Nephron progenitor cell (in vitro differentiated cells): Measurements from ENCODE around the gene INHA.

Experiments used
- DNase-seq: peaks from one replicate; pipeline ENCODE4 v3.0.0; 2021
- H3K27ac Mint-ChIP-seq: 2 replicates; pipeline ENCODE4 v1.8.0; 2021; ENCODE audit warnings: mild to moderate bottlenecking, moderate library complexity, mixed read lengths
- H3K27me3 Mint-ChIP-seq: 2 replicates; pipeline ENCODE4 v1.8.0; 2021; ENCODE audit warnings: mild to moderate bottlenecking, low read depth, mixed read lengths; ENCODE audit not compliant: poor library complexity
- H3K36me3 Mint-ChIP-seq: 2 replicates; pipeline ENCODE4 v1.8.0; 2021; ENCODE audit warnings: low read depth, mixed read lengths
- H3K4me1 Mint-ChIP-seq: 2 replicates; pipeline ENCODE4 v1.8.0; 2021; ENCODE audit warnings: mixed read lengths
- H3K4me3 Mint-ChIP-seq: 2 replicates; pipeline ENCODE4 v1.8.0; 2021; ENCODE audit warnings: mild to moderate bottlenecking, moderate library complexity, mixed read lengths
- H3K9me3 Mint-ChIP-seq: 2 replicates; pipeline ENCODE4 v1.8.0; 2021; ENCODE audit warnings: mild to moderate bottlenecking, moderate library complexity, mixed read lengths
- CTCF ChIP-seq: fragments of 200-600 bp; sonication (generic); IDR thresholded peaks from 2 replicates; pipeline ENCODE4 v1.5.0; 2021; ENCODE audit warnings: antibody characterized with exemption

INHA gene

GRCh38 chr2:219543596-219544358, 28.3 kb upstream of the INHA start, which contains the start of the genes CHPF and TMEM198:
Gene CHPF, minus strand, starts transcription at chr2:219543809. Its CDS starts 271 bp downstream, at chr2:219543538.
Gene TMEM198, plus strand, starts transcription at chr2:219544028. Its CDS starts 700 bp downstream, at chr2:219544728.
- Mint-ChIP-seq H3K9me3 (no peaks in the 10 kb centered on the region), H3K36me3 (peaks cover 6% of the 10 kb centered on the region), H3K27me3 (peaks cover 49% of the 10 kb centered on the region), H3K4me1 (peaks cover 30% of the 10 kb centered on the region), H3K4me3 (peak within 1 kb of the TSS; percentile 89), H3K27ac (no peak within 1 kb of the TSS)
- DNase-seq = peak; percentile 98
- no peak for TF ChIP-seq CTCF

GRCh38 chr2:219544567-219544966, 27.5 kb upstream of the INHA start:
- peak overlapping the region; percentile 89 for H3K4me3 Mint-ChIP-seq
- DNase-seq = no peak
- H3K36me3 Mint-ChIP-seq = peaks cover 6% of the 10 kb centered on the region
- no peak overlapping the region for H3K27ac Mint-ChIP-seq
- H3K27me3 Mint-ChIP-seq = peaks cover 57% of the 10 kb centered on the region
- TF ChIP-seq CTCF = no peak
- no peaks in the 10 kb centered on the region for H3K9me3 Mint-ChIP-seq
- H3K4me1 Mint-ChIP-seq = peaks cover 22% of the 10 kb centered on the region

- H3K4me1 Mint-ChIP-seq = peaks cover 21% of the 10 kb centered on the region
- no peak for TF ChIP-seq CTCF
- peaks cover 6% of the 10 kb centered on the region for H3K36me3 Mint-ChIP-seq
- no peak overlapping the region for H3K27ac Mint-ChIP-seq
- peaks cover 66% of the 10 kb centered on the region for H3K27me3 Mint-ChIP-seq
- no peaks in the 10 kb centered on the region for H3K9me3 Mint-ChIP-seq
- DNase-seq = no peak
- peak overlapping the region; percentile 89 for H3K4me3 Mint-ChIP-seq
These were observed 26.7 kb upstream of the INHA start for GRCh38 chr2:219545295-219545942.

- peak overlapping the region; percentile 11 for H3K4me3 Mint-ChIP-seq
These were observed 26.2 kb upstream of the INHA start for GRCh38 chr2:219545943-219546352.

GRCh38 chr2:219547621-219548020, 24.5 kb upstream of the INHA start:
- Mint-ChIP-seq H3K36me3 (no peaks in the 10 kb centered on the region), H3K4me1 (peaks cover 26% of the 10 kb centered on the region), H3K4me3 (no peak overlapping the region), H3K27me3 (peaks cover 76% of the 10 kb centered on the region), H3K27ac (no peak overlapping the region), H3K9me3 (no peaks in the 10 kb centered on the region)
- DNase-seq = no peak
- no peak for TF ChIP-seq CTCF

More at GRCh38 chr2:219545943-219546352, 26.2 kb upstream of the INHA start:
- no peak for DNase-seq
- TF ChIP-seq CTCF = no peak
- H3K4me1 Mint-ChIP-seq = peaks cover 24% of the 10 kb centered on the region
- H3K27ac Mint-ChIP-seq = no peak overlapping the region
- no peaks in the 10 kb centered on the region for H3K9me3 Mint-ChIP-seq
- H3K27me3 Mint-ChIP-seq = peaks cover 71% of the 10 kb centered on the region
- peaks cover 3% of the 10 kb centered on the region for H3K36me3 Mint-ChIP-seq
